CD4-positive, alpha-beta T cell treated with Interleukin-17A for 4 hours (primary cell): ENCODE measurements around the gene RAPSN.

Experiments
- DNase-seq: peaks from one replicate; pipeline ENCODE4 v3.0.0-alpha.2; 2020; ENCODE audit warnings: mixed read lengths

Gene RAPSN

DNA sequence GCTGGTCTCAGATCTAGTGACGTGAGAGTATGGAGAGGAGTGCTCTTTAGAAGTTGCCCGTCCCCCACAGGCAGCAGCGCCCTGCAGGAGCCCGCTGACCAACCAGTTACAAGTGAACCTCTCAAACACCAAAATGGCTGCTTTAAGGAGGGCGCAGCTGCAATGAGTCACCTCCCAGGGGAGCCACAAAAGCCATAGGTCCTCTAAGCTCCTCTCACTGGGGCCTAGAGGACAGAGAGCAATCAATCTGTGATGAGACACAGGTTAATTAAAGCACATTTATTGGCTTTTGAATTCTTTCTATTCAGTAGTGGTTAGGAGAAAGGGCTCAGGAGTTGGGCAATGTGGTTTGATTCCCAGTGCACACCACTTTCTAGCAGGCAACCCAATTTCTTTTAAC is 15.5 kb upstream of the RAPSN start:
- DNase-seq, result no peak

GRCh38 chr11:47461876-47462275 is 12.9 kb upstream of the RAPSN start:
- DNase-seq, result no peak

DNA sequence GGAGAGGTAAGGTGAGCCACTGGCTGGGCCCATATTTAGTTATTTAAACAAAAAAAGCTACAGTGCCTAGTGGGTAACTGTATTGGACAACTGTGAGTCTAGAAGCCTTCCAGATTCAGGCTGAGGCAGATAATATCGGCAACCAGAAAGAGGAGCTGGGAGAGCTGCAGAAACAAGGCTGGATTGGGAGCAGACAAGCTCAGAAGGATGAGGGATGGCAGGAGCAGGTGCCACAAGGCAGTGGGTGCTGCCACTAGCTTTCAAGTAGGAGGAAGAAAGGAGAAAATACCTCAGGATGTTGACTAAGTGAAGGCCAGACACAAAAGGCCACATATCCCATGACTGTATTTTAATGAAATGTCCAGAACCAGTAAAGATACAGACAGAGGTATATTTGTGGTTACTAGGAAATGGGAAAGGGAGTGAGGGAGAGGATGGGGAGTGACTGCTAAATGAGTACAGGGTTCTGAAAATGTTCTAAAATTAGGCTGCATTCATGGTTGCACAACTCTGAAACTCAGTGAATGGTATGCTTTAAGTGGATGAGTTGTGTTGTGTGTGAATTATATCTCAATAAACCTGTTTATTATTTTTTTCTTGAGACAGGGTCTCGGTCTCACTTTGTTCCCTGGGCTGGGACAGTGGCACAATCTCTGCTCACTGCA is 11.8 kb upstream of the RAPSN start:
- DNase-seq, result no peak

- peak; percentile 72 for DNase-seq
Observed at GRCh38 chr11:47454258-47454671, 5.3 kb upstream of the RAPSN start.

DNA sequence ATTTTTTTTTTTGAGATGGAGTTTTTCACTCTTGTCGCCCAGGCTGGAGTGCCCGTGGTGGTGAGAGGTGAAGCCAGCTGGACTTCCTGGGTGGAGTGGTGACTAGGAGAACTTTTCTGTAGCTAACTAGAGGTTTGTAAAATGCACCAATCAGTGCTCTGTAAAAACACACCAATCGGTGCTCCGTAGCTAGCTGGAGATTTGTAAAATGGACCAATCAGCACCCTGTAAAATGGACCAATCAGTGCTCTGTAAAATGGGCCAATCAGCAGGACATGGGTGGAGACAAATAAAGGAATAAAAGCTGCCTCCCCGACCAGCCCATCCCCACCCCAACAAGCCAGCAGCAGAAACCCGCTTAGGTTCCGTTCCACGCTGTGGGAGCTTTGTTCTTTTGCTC is 4.4 kb upstream of the RAPSN start:
- DNase-seq, result no peak

- DNase-seq, result no peak
Observed at GRCh38 chr11:47451990-47452389, 3.1 kb upstream of the RAPSN start.

DNA sequence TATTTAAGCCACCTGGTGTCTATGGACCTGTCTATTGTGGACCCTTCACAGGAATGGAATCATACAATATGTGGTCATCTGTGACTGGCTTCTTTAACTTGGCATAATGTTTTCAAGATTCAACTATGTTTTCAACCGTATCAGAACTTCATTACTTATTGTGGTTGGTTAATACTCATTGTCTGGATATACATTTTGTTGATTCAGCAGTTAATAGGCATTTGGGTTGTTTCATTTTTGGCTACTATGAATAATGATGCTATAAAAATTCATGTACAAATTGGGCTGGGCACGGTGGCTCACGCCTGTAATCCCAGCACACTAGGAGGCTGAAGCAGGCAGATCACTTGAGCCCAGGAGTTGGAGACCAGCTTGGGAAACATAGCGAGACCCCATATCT is 2.5 kb upstream of the RAPSN start:
- no peak for DNase-seq

GRCh38 chr11:47449541-47449940 is 605 bp upstream of the RAPSN start:
- DNase-seq, result no peak

GRCh38 chr11:47447906-47448305 is 1.0 kb downstream of the RAPSN start:
- no peak for DNase-seq

DNA sequence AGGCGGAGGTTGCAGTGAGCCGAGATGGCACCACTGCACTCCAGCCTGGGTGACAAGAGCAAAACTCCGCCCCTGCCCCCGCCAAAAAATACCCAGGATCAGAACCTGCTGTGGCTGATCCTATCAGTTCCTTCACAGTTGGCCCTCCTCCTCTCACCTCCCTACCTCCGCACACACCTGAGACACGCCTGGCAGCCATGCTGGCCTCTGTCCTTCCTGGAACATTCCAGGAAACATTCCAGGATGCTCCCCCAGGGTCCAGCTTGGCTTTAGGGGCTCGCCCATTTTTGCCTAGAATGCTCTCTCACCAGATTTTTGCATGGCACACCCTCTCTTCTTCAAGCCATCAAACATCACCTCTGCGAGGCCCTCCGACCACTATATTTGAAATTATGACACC is 2.1 kb downstream of the RAPSN start:
- no peak for DNase-seq

DNA sequence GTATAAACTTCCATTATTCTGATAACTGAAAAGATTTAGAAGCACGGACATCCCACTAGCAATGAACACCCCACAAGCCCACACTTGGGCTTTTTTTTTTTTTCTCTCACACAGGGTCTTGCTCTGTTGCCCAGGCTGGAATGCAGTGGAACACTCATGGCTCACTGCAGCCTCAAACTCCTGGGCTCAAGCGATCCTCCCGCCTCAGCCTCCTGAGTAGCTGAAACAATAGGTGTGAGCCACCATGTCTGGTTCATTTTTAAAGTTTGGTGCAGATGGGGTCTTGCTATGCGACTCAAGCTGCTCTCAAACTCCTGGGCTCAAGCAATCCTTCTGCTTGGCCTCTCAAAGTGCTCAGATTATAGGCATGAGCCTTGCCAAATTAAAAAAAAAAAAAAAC is 3.1 kb downstream of the RAPSN start:
- no peak for DNase-seq

- no peak for DNase-seq
Observed at GRCh38 chr11:47443817-47444216, 5.1 kb downstream of the RAPSN start.

GRCh38 chr11:47443028-47443700 is 5.8 kb downstream of the RAPSN start:
- no peak for DNase-seq

GRCh38 chr11:47442514-47442913 is 6.4 kb downstream of the RAPSN start:
- DNase-seq, result no peak

DNA sequence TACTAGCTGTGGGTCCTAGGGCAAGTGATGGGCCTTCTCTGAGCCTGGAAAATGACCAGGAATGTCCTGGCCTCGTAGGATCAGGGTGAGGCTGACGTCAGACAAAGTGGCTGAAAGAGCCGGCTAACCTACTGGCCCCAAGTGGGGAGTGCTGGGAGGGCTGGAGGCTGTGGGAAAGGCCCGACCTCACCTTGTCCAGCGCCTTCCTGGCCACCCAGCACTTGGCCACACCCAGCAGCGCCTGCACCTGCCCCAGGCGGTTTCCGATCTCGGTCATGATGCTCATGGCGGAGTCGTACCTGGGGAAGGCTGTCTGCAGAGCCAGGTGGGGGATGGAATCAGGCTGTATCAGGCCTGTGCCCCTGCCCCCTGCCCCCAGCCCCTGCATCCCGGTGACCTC is 7.5 kb downstream of the RAPSN start:
- DNase-seq, result no peak

- DNase-seq, result no peak
Observed at GRCh38 chr11:47440054-47440476, 8.9 kb downstream of the RAPSN start.

DNA sequence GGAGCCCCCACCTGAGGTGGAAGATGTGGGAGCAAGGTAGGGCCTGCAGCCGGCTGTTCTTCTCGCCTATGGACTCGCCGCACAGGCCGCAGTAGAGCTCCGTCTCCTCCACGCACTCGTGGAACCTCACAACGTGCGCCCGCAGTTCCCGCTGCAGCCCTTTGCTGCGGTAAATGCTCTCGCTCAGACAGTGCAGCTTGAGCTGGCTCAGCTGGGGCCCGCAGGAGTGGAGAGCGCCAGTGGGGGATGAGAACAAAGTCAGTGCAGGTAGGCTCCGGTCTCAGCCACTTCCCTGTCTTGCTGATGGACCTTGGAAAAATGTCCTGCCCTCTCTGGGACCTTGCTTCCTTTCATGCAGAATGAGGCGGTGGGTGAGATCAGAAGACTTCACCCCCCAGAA is 10.2 kb downstream of the RAPSN start:
- DNase-seq, result no peak

- DNase-seq, result no peak
Observed at GRCh38 chr11:47437746-47438418, 11.1 kb downstream of the RAPSN start.

DNA sequence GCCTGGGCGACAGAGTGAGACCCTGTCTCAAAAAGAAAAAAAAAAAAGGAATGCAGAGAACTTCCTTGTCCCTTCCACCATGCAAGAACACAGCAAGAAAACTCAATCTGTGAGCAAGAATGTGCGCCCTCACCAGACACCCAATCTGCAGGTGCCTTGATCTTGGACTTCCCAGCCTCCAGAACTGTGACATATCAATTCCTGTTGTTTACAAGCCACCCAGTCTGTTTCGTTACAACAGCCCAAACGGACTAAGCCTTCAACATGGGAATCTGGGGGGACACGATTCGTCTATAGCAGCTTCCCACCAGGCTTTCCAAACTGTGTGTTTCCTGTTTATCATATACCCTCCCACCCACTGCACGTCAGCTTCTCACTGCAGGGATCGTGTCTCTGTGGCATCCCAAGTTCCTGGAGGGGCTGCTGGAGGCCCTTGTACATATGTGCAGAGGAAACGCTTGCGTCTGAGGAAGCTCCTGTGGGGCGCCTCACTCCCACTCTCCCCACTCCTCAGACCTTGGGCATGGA is 11.7 kb downstream of the RAPSN start:
- no peak for DNase-seq

DNA sequence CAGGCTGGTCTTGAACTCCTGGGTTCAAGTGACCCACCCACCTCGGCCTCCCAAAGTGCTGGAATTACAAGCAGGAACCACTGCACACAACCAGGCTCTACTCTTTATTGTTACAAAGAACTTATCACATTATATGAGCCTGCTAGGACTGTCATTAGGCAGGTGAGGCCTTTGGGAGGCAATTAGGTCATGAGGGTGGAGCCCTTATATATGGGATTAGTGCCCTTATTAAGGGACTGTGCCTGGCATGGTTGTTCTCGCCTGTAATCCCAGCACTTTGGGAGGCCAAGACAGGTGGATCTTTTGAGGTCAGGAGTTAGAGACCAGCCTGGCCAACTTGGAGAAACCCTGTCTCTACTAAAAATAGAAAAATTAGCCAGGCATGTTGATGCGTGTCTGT is 12.2 kb downstream of the RAPSN start:
- no peak for DNase-seq

DNA sequence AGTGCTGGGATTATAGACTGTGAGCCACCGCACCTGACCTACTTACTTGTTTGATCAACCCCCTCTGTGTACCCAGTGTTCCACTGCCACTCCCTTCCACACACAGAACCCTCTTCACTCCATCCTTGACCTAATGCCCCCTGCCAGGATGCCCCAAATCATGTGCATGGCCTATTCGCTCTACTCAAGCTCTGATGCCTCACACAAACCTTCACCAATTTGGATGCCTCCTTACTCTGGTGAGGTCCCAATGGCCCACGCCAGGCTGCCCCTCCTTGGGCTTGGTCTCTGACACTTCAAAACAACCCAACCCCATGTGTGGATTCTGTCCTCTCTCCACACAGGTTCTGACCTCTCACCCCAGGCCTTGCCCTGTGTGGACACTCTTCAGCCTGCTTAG is 13.2 kb downstream of the RAPSN start:
- DNase-seq, result no peak

DNA sequence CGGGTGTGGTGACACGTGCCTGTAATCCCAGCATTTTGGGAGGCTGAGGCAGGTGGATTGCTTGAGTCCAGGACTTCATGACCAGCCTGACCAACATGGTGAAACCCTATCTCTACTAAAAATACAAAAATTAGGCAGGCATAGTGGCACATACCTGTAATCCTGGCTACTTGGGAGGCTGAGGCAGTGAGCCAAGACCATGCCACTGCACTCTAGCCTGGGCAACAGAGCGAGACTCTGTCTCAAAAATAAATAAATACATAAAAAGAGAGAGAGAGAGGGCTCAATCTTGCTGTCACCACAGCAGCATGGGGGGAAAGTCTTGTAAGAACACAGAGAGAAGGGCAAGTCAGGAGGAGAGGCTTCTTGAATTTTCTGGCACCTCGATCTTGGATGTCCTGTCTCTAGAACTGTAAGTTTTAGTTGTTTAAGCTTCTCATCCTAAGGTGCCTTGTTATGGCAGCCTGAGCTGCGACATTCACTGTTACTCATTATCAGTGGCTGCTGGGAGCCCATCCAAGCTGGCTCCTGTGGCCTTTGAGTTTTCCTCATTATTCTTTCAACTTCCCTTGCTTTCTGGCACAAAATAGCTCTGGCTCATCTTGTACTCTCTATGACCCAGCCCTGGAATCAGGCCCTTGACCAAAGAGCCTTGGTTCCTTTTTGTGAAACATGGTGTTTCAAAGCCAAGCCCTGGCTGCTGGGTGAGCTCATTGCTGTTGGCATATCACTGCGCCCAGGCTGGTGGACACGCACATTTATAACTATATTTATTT is 14.7 kb downstream of the RAPSN start:
- DNase-seq, result no peak

- no peak for DNase-seq
Observed at GRCh38 chr11:47433157-47433556, 15.8 kb downstream of the RAPSN start.
